MM.1S (cell line): ENCODE results near the gene KRT4.

Source experiments
- EZH2phosphoT487 ChIP-seq: fragments of 300-600 bp; sonication (generic); IDR thresholded peaks from 2 replicates; pipeline ENCODE4 v1.6.1; 2018; ENCODE audit warnings: antibody characterized with exemption, low read length
- TF ChIP-seq, protein P1 (sequence below): fragments of 300-600 bp; sonication (generic); IDR thresholded peaks from 2 replicates; pipeline ENCODE4 v1.5.1; 2016; ENCODE audit warnings: antibody characterized with exemption, low read length, mixed read lengths

DNA sequence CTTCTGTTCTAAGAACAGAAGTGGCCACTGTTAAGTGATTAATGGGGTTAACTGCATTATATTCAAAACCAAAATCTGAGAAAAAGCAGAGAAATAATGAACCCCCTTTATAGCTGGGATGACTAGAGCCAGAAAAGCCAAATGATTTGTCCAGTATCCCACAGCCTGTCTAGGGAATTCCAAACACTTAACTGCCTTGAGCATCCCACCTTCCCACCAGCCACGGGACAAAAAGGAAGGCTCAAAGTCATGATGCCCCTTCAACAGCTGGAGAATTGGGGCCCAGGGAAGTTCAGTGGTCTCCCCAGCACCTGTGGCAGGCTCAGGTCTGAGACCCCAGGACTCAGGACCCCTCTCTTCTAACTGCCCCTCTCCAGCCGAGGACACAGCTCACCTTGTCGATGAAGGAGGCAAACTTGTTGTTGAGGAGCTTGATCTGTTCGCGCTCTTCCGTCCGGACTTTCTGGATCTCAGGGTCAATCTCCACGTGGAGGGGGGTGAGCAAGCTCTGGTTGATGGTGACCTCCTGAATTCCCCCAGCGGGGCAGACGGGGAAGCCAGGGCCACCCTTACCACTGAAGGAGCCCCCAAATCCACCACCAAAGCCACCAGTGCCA lies 605 bp downstream of the KRT4 start:
- TF ChIP-seq, protein P1, sequence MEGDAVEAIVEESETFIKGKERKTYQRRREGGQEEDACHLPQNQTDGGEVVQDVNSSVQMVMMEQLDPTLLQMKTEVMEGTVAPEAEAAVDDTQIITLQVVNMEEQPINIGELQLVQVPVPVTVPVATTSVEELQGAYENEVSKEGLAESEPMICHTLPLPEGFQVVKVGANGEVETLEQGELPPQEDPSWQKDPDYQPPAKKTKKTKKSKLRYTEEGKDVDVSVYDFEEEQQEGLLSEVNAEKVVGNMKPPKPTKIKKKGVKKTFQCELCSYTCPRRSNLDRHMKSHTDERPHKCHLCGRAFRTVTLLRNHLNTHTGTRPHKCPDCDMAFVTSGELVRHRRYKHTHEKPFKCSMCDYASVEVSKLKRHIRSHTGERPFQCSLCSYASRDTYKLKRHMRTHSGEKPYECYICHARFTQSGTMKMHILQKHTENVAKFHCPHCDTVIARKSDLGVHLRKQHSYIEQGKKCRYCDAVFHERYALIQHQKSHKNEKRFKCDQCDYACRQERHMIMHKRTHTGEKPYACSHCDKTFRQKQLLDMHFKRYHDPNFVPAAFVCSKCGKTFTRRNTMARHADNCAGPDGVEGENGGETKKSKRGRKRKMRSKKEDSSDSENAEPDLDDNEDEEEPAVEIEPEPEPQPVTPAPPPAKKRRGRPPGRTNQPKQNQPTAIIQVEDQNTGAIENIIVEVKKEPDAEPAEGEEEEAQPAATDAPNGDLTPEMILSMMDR = no peak
- no peak for TF ChIP-seq EZH2phosphoT487
